CD4-positive, alpha-beta T cell treated with Interleukin-21 for 1 hour (primary cell): ENCODE measurements around the gene CALHM3.

Experiments
- DNase-seq: peaks from one replicate; pipeline ENCODE4 v3.0.0-alpha.2; 2020

CALHM3 gene

DNA sequence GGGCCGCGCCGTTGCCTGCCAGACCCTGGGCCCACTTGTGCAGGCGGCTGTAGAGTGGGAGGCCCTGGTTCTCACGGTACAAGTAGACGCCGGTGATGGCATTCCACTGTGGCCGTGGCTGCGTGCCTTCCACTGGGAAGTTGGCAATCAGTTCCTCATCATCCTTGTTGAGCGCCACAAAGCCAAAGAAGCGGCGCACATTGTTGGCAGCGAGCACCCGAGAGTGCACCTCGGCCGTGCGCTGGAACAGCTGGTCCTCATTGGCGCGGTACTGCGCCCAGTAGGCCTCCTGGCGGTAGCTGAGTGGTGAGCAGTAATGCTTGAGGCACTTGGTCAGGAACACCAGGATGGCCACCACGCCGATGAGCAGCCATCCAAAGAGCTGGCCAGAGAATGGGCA is 31.9 kb downstream of the CALHM3 start:
- DNase-seq = no peak

DNA sequence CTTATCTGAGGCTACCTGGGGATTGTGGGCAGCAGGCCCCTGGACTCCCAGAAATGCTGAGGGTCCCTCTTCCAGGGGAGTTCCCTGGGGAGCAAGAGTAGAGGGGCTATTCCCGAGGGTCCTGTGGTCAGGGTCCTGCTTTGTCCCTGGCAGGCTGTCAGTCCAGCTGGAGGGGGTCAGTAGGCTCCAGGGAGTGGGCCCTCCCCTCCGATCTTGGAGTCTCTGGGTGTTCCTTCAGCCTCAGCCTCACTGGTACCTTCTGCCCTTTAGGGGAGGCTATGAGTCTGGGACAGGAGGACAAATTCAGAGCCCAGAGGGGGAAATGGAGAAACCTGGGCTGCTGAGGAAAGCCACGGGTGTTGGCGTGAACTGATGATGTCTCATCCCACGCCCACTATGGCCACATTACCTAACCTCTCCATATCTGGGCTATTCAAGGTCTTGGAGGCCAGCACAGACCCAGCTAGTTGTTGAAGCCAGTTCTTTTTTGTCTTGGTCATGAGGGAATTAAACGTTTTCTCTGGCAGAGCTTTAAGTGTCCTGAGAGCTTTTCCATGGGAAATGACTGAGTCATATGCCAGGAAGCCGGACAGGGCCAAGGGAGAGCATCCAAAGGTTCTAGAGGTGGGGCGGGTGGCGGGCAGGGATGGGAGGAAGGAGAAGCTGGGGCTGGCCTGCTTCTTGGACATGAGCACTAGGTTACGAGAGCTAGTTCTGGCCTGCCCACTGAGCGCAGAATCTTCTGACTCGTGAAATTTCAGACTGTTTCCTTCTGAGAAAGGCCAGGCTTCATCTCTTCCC is 33.1 kb downstream of the CALHM3 start:
- no peak for DNase-seq

DNA sequence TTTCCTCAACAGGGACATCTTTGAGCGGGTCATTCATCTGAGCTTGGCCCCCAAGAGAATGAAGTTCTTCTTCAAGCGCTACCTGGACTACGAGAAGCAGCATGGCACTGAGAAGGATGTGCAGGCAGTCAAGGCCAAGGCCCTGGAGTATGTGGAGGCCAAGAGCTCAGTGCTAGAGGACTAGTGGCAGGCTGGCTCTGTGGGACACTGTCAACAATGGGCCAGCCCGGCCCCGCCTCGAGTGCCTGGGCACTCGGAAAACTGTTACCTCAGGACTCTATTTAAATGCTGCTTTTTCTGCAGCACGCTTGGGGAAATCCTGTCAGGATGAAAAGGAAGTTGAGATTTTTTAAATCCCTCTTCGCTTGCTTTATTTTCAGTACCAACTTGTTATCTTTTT is 33.7 kb downstream of the CALHM3 start:
- DNase-seq = no peak

DNA sequence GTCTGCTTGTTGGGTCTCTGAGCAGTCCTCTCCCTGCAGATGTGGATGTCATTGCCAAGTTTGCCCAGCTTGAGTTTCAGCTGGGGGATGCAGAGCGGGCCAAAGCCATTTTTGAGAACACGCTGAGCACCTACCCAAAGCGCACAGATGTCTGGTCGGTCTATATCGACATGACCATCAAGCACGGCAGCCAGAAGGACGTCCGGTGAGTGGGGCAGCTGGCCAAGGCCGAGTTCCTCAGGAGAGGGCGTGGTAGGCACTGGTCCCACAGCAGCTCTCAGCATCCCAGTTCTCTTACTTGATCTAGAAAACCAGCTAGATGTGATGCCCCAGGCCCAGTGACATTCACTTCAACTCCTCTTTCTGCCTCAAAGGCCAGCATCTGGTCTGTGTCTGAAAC is 34.6 kb downstream of the CALHM3 start:
- no peak for DNase-seq

GRCh38 chr10:103443475-103444185 is 35.4 kb downstream of the CALHM3 start:
- no peak for DNase-seq

- DNase-seq = no peak
Measured at GRCh38 chr10:103442031-103442461, 37.0 kb downstream of the CALHM3 start.

DNA sequence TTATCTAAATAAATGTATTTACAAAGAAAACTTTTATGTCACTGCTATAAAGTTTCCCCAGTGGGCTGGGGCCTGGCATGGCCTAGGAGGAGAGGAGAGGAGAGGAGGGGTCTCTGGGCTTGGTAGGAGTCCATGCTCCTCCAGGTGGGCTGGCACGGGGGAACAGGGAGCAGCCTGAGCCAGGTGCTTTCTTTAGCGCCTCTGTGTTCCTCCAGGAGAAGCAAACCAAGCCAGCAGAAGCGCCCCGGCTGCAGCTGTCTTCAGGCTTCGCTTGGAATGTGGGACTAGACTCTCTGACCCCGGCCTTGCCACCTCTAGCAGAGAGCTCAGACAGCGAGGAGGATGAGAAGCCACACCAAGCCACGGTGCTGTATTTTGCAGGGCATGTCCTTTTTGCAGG is 37.4 kb downstream of the CALHM3 start:
- no peak for DNase-seq

DNA sequence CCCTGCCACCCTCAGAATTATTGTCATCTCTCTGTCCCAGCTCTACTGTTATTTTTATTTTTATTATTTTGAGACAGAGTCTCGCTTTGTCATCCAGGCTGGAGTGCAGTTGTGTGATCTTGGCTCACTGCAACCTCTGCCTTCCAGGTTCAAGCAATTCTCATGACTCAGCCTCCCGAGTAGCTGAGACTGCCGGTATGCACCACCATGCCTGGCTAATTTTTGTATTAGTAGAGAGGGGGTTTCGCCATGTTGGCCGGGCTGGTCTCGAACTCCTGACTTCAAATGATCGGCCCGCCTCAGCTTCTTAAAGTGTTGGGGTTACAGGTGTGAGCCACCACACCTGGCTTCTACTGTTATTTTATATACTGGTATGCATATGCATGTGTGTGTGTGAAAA is 37.8 kb downstream of the CALHM3 start:
- DNase-seq = no peak

DNA sequence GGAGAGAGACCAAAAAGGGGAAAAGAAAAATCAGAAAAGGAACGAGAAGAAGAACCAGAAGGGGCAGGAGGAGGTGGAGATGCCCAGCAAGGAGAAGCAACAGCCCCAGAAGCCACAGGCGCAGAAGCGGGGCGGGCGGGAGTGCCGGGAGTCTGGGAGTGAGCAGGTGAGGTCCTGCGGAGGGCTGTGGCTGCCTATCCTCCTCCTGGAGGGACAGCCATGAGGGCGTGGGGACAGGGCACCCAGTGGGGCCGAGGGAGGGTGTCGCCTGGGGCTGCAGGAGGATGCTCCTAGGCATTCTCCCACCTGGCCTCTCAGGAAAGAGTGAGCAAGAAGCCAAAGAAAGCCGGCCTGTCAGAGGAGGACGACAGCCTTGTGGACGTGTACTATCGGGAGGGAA is 38.6 kb downstream of the CALHM3 start:
- no peak for DNase-seq

DNA sequence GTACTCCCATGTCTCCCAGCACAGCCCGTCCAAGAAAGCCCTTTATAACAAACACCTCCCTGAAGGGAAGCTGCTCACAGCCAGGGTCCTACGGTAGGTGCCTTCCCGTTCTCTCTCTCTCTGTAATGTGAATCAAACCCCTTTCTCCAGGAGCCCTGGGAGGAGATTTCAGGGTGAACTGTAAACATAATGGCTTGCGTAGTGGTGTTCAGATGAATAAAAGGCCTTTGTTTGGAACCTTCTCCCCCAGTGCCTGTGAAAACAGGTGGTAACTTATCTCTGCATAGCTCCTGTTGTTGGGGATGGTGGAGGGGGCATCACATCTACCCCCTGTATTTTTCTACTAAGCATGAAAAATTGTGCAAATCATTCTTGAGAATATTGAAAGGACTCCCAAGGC is 39.3 kb downstream of the CALHM3 start:
- no peak for DNase-seq

GRCh38 chr10:103433858-103434257 is 45.2 kb downstream of the CALHM3 start:
- no peak for DNase-seq

GRCh38 chr10:103431902-103432301 is 47.1 kb downstream of the CALHM3 start:
- DNase-seq = no peak

GRCh38 chr10:103429647-103430046 is 49.4 kb downstream of the CALHM3 start:
- peak; percentile 16 for DNase-seq

- DNase-seq = no peak
Measured at GRCh38 chr10:103428989-103429643, 49.9 kb downstream of the CALHM3 start.

DNA sequence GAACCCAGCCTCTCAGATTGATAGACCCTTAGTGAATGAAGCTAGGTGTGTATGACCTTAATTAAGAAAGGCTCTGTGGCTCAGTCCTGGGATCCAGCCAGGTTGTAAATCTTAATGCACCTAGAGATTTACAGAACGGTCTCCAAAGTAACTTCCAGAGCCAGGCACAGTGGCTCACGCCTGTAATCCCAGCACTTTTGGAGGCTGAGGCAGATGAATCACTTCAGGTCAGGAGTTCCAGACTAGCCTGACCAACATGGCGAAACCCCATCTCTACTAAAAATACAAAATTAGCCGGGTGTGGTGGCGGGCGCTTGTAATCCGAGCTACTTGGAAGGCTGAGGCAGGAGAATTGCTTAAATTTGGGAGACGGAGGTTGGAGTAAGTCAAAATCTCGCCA is 51.2 kb downstream of the CALHM3 start:
- DNase-seq = no peak

DNA sequence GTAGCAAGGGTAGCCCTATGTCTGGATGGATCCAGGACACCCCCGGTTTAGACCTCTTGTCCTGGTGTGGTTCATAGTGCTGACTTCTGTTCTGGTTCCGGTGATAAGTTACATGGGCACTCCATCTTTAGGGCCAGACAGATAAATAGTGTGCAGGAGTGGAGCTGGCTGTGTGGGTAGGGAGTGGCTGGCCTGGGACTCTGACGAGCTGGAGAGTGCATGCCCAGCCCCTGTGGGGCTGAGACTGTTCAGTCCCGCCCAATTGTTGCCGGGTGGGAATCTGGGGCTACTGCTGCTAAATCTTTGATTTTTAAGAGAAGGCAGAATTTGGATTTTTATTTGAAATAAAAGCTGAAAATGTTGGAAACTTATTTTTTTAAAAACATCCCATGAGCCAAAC is 55.3 kb downstream of the CALHM3 start:
- no peak for DNase-seq
